Esophagus (tissue), 2 donors: Measurements from ENCODE around the gene GATA2. TPM values are rescaled to one million over a fixed set of nuclear protein-coding genes. Genes with fewer than 3 reads are reported as not detected.

ENCODE experiments used
- H3K27ac ChIP-seq, 2 donors: one replicate each; pipeline ENCODE4 v1.5.1; 2013; ENCODE audit warnings: low read depth in 2 of 2, mild to moderate bottlenecking in 2 of 2, inconsistent platforms in 1 of 2, low read length in 1 of 2, moderate library complexity in 1 of 2
- H3K27me3 ChIP-seq, 2 donors: one replicate each; pipeline ENCODE4 v1.6.1; 2013; ENCODE audit warnings: low read length in 2 of 2, control low read depth in 1 of 2, mild to moderate bottlenecking in 1 of 2; ENCODE audit not compliant: insufficient read depth in 2 of 2, control insufficient read depth in 1 of 2
- H3K36me3 ChIP-seq, 2 donors: one replicate each; pipeline ENCODE4 v1.6.1; 2013; ENCODE audit warnings: low read length in 1 of 2; ENCODE audit not compliant: control insufficient read depth in 2 of 2, insufficient read depth in 2 of 2
- H3K4me1 ChIP-seq, 2 donors: one replicate each; pipeline ENCODE4 v1.6.1; 2013; ENCODE audit warnings: low read length in 1 of 2; ENCODE audit not compliant: control insufficient read depth in 2 of 2, insufficient read depth in 2 of 2
- H3K4me3 ChIP-seq, 2 donors: one replicate each; pipeline ENCODE4 v1.5.1; 2013; ENCODE audit warnings: low read length in 2 of 2, mild to moderate bottlenecking in 2 of 2, low read depth in 1 of 2, moderate library complexity in 1 of 2
- H3K9me3 ChIP-seq, 2 donors: one replicate each; pipeline ENCODE4 v1.6.1; 2013; ENCODE audit warnings: mild to moderate bottlenecking in 2 of 2, low read depth in 1 of 2, low read length in 1 of 2, moderate library complexity in 1 of 2; ENCODE audit not compliant: control insufficient read depth in 2 of 2, insufficient read depth in 1 of 2
- WGBS, 2 donors: extraction: QIAGEN DNeasy Blood & Tissue Kit; methylation state at CpG; one replicate each; pipeline ENCODE4 v1.1.7; 2013; 5-methylcytosine and 5-hydroxymethylcytosine counted together
- polyA plus RNA-seq, 2 donors: library from polyadenylated mRNA; stranded (reverse); fragments of 200-250 nt; gene quantifications; one replicate each; pipeline ENCODE4 v1.2.3, GENCODE V29; 2013
- donor health status: healthy with polysubstance abuse.
- donor health status: Bipolar disorder and iron deficiency.

Gene GATA2
- polyA plus RNA-seq, 2 donors, result 2.2 to 2.3 TPM

GRCh38 chr3:128489927-128490649 lies 2.9 kb downstream of the GATA2 start:
- Histone ChIP-seq H3K36me3 (no peaks in the 10 kb centered on the region), H3K27ac (peak overlapping the region in 1 of 2 donors; percentile 51), H3K27me3 (peaks cover 8 to 78% of the 10 kb centered on the region in 2 donors), H3K9me3 (peaks cover 0 to 7% of the 10 kb centered on the region in 2 donors), H3K4me3 (peak overlapping the region; percentile 48 to 53), H3K4me1 (peaks cover 20 to 36% of the 10 kb centered on the region in 2 donors)
- WGBS, 2 donors, result 2 to 4% methylated on average over 58 to 61 of the region's 61 CpGs

- peaks cover 0 to 7% of the 10 kb centered on the region in 2 donors for H3K9me3 ChIP-seq
- WGBS, 2 donors, result 1% methylated on average over 26 of the region's 26 CpGs
- peak overlapping the region in 1 of 2 donors; percentile 51 for H3K27ac ChIP-seq
- H3K27me3 ChIP-seq, result peaks cover 8 to 81% of the 10 kb centered on the region in 2 donors
- peak overlapping the region; percentile 48 to 53 for H3K4me3 ChIP-seq
- peaks cover 20 to 36% of the 10 kb centered on the region in 2 donors for H3K4me1 ChIP-seq
- no peaks in the 10 kb centered on the region for H3K36me3 ChIP-seq
Measured at GRCh38 chr3:128489674-128489926, 3.4 kb downstream of the GATA2 start.

GRCh38 chr3:128488991-128489673 lies 3.9 kb downstream of the GATA2 start:
- H3K27me3 ChIP-seq, result peaks cover 8 to 83% of the 10 kb centered on the region in 2 donors
- peaks cover 0 to 7% of the 10 kb centered on the region in 2 donors for H3K9me3 ChIP-seq
- H3K4me1 ChIP-seq, result peaks cover 20 to 36% of the 10 kb centered on the region in 2 donors
- WGBS, 2 donors, result 1% methylated on average over 47 to 71 of the region's 71 CpGs
- peak overlapping the region; percentile 51 to 54 for H3K27ac ChIP-seq
- H3K4me3 ChIP-seq, result peak overlapping the region; percentile 48 to 53
- no peaks in the 10 kb centered on the region for H3K36me3 ChIP-seq

- no peaks in the 10 kb centered on the region for H3K36me3 ChIP-seq
- H3K4me1 ChIP-seq, result peaks cover 20 to 36% of the 10 kb centered on the region in 2 donors
- H3K27ac ChIP-seq, result peak overlapping the region; percentile 17 to 54
- H3K4me3 ChIP-seq, result peak overlapping the region; percentile 52 to 53
- peaks cover 0 to 7% of the 10 kb centered on the region in 2 donors for H3K9me3 ChIP-seq
- 3 to 4% methylated on average over 21 of the region's 21 CpGs for WGBS, 2 donors
- peaks cover 6 to 87% of the 10 kb centered on the region in 2 donors for H3K27me3 ChIP-seq
Measured at GRCh38 chr3:128488636-128488990, 4.4 kb downstream of the GATA2 start.

GRCh38 chr3:128487813-128488635 lies 5.0 kb downstream of the GATA2 start:
- Histone ChIP-seq H3K36me3 (no peaks in the 10 kb centered on the region), H3K9me3 (peaks cover 0 to 7% of the 10 kb centered on the region in 2 donors), H3K27ac (peak overlapping the region; percentile 47 to 54), H3K4me3 (peak overlapping the region; percentile 52 to 53), H3K4me1 (peaks cover 20 to 36% of the 10 kb centered on the region in 2 donors), H3K27me3 (peaks cover under 1 to 83% of the 10 kb centered on the region in 2 donors)
- WGBS, 2 donors, result 2 to 3% methylated on average over 65 to 68 of the region's 68 CpGs

GRCh38 chr3:128487538-128487812 lies 5.5 kb downstream of the GATA2 start:
- H3K27ac ChIP-seq, result peak overlapping the region in 1 of 2 donors; percentile 4
- peaks cover 0 to 83% of the 10 kb centered on the region in 2 donors for H3K27me3 ChIP-seq
- peak overlapping the region; percentile 52 to 53 for H3K4me3 ChIP-seq
- no peaks in the 10 kb centered on the region for H3K36me3 ChIP-seq
- peaks cover 15 to 36% of the 10 kb centered on the region in 2 donors for H3K4me1 ChIP-seq
- H3K9me3 ChIP-seq, result peaks cover 0 to 7% of the 10 kb centered on the region in 2 donors
- WGBS, 2 donors, result 2% methylated on average over 18 of the region's 18 CpGs

- peak overlapping the region in 1 of 2 donors; percentile 4 for H3K27ac ChIP-seq
- no peaks in the 10 kb centered on the region for H3K36me3 ChIP-seq
- peak overlapping the region; percentile 52 to 53 for H3K4me3 ChIP-seq
- peaks cover 0 to 82% of the 10 kb centered on the region in 2 donors for H3K27me3 ChIP-seq
- peaks cover 0 to 7% of the 10 kb centered on the region in 2 donors for H3K9me3 ChIP-seq
- WGBS, 2 donors, result 1 to 2% methylated on average over 66 to 75 of the region's 75 CpGs
- H3K4me1 ChIP-seq, result peaks cover 15 to 36% of the 10 kb centered on the region in 2 donors
Measured at GRCh38 chr3:128486681-128487537, 6.1 kb downstream of the GATA2 start.

- Histone ChIP-seq H3K27ac (no peak overlapping the region), H3K4me3 (peak overlapping the region in 1 of 2 donors; percentile 53), H3K36me3 (no peaks in the 10 kb centered on the region), H3K27me3 (peaks cover 4 to 77% of the 10 kb centered on the region in 2 donors), H3K9me3 (peaks cover 0 to 5% of the 10 kb centered on the region in 2 donors), H3K4me1 (peaks cover 15 to 34% of the 10 kb centered on the region in 2 donors)
- WGBS, 2 donors, result 13 to 15% methylated on average over 14 of the region's 14 CpGs
Measured at GRCh38 chr3:128486205-128486628, 6.8 kb downstream of the GATA2 start.
